H9 (cell line): ENCODE results near the gene PRKAG2. TPM values are rescaled to one million over a fixed set of nuclear protein-coding genes. Genes with fewer than 3 reads are reported as not detected.

Source experiments
- DNase-seq: peaks from one replicate; pipeline ENCODE4 v3.0.0-alpha.2; 2017
- H2AFZ ChIP-seq: one replicate; pipeline ENCODE4 v1.6.1; 2013; ENCODE audit warnings: mild to moderate bottlenecking, low read length, control low read depth, moderate library complexity
- H2AK5ac ChIP-seq: 2 replicates; pipeline ENCODE4 v1.6.1; 2013; ENCODE audit warnings: low read length, control low read depth, mixed read lengths; ENCODE audit not compliant: insufficient read length
- H2BK120ac ChIP-seq: one replicate; pipeline ENCODE4 v1.6.1; 2013; ENCODE audit warnings: low read depth, mild to moderate bottlenecking, low read length, control low read depth, inconsistent platforms; ENCODE audit not compliant: poor library complexity, severe bottlenecking
- H2BK12ac ChIP-seq: 2 replicates; pipeline ENCODE4 v1.6.1; 2013; ENCODE audit warnings: low read length, control low read depth, mixed read lengths, low read depth; ENCODE audit not compliant: insufficient read length
- H2BK15ac ChIP-seq: 2 replicates; pipeline ENCODE4 v1.6.1; 2013; ENCODE audit warnings: low read depth, low read length, control low read depth
- H2BK20ac ChIP-seq: one replicate; pipeline ENCODE4 v1.6.1; 2013; ENCODE audit warnings: low read depth, mild to moderate bottlenecking, low read length, control low read depth, inconsistent platforms; ENCODE audit not compliant: poor library complexity, severe bottlenecking
- H2BK5ac ChIP-seq: 2 replicates; pipeline ENCODE4 v1.6.1; 2013; ENCODE audit warnings: low read length, control low read depth, mixed read lengths; ENCODE audit not compliant: insufficient read length
- H3K14ac ChIP-seq: 2 replicates; pipeline ENCODE4 v1.6.1; 2013; ENCODE audit warnings: low read length, control low read depth; ENCODE audit not compliant: insufficient read depth
- H3K18ac ChIP-seq: 2 replicates; pipeline ENCODE4 v1.6.1; 2013; ENCODE audit warnings: low read depth, mild to moderate bottlenecking, mixed read lengths, low read length, control low read depth; ENCODE audit not compliant: insufficient read length
- H3K23ac ChIP-seq: 2 replicates; pipeline ENCODE4 v1.6.1; 2013; ENCODE audit warnings: low read length, control low read depth, mixed read lengths, low read depth; ENCODE audit not compliant: insufficient read length
- H3K23me2 ChIP-seq: 2 replicates; pipeline ENCODE4 v1.6.1; 2013; ENCODE audit warnings: low read depth, mild to moderate bottlenecking, mixed read lengths, low read length, control low read depth; ENCODE audit not compliant: insufficient read length, poor library complexity, severe bottlenecking
- H3K27ac ChIP-seq: 2 replicates; pipeline ENCODE4 v1.5.1; 2013; ENCODE audit warnings: low read length, control low read depth, mixed read lengths, low read depth; ENCODE audit not compliant: insufficient read length
- H3K27me3 ChIP-seq: 2 replicates; pipeline ENCODE4 v1.6.1; 2013; ENCODE audit warnings: low read length, control low read depth, inconsistent platforms; ENCODE audit not compliant: insufficient read depth
- H3K4ac ChIP-seq: 2 replicates; pipeline ENCODE4 v1.6.1; 2013; ENCODE audit warnings: low read depth, mild to moderate bottlenecking, control low read depth, inconsistent platforms, low read length, moderate library complexity
- H3K4me1 ChIP-seq: 2 replicates; pipeline ENCODE4 v1.6.1; 2013; ENCODE audit warnings: low read length, control low read depth, inconsistent platforms; ENCODE audit not compliant: insufficient read depth
- H3K4me2 ChIP-seq: 2 replicates; pipeline ENCODE4 v1.6.1; 2013; ENCODE audit warnings: low read length, control low read depth, mixed read lengths; ENCODE audit not compliant: insufficient read length, insufficient read depth
- H3K56ac ChIP-seq: 2 replicates; pipeline ENCODE4 v1.6.1; 2013; ENCODE audit warnings: low read depth, mild to moderate bottlenecking, mixed read lengths, low read length, control low read depth; ENCODE audit not compliant: insufficient read length
- H3K79me1 ChIP-seq: 2 replicates; pipeline ENCODE4 v1.6.1; 2013; ENCODE audit warnings: low read depth, mild to moderate bottlenecking, moderate library complexity, low read length, control low read depth, inconsistent platforms; ENCODE audit not compliant: insufficient read depth, poor library complexity, severe bottlenecking
- H3K79me2 ChIP-seq: 2 replicates; pipeline ENCODE4 v1.6.1; 2013; ENCODE audit warnings: low read length, control low read depth, inconsistent platforms; ENCODE audit not compliant: insufficient read depth
- H3K9ac ChIP-seq: 2 replicates; pipeline ENCODE4 v1.6.1; 2013; ENCODE audit warnings: low read length, control low read depth, mixed read lengths; ENCODE audit not compliant: insufficient read length; ENCODE audit errors: extremely low read depth
- H3K9me3 ChIP-seq: one replicate; pipeline ENCODE4 v1.6.1; 2013; ENCODE audit warnings: low read depth, low read length, inconsistent platforms; ENCODE audit not compliant: control insufficient read depth
- H3T11ph ChIP-seq: one replicate; pipeline ENCODE4 v1.6.1; 2013; ENCODE audit warnings: mild to moderate bottlenecking, low read length, control low read depth, inconsistent platforms
- H4K20me1 ChIP-seq: one replicate; pipeline ENCODE4 v1.6.1; 2013; ENCODE audit not compliant: control insufficient read depth, insufficient read length, insufficient read depth
- H4K5ac ChIP-seq: 2 replicates; pipeline ENCODE4 v1.6.1; 2013; ENCODE audit warnings: low read depth, mild to moderate bottlenecking, mixed read lengths, low read length, control low read depth; ENCODE audit not compliant: insufficient read length
- H4K8ac ChIP-seq: replicated peaks from 2 replicates; pipeline ENCODE4 v1.6.1; 2013; ENCODE audit warnings: low read length, control low read depth, mixed read lengths, low read depth; ENCODE audit not compliant: insufficient read length
- H4K91ac ChIP-seq: 2 replicates; pipeline ENCODE4 v1.6.1; 2013; ENCODE audit warnings: low read depth, mild to moderate bottlenecking, moderate library complexity, mixed read lengths, low read length, control low read depth; ENCODE audit not compliant: insufficient read length
- H3K27ac Mint-ChIP-seq, 3 experiments: 2 replicates in 2 of 3; 3 replicates in 1 of 3; pipeline ENCODE4 v1.8.0; 2020 to 2021; ENCODE audit warnings: mixed read lengths in 3 of 3, mild to moderate bottlenecking in 1 of 3, moderate library complexity in 1 of 3
- H3K27me3 Mint-ChIP-seq: 2 replicates; pipeline ENCODE4 v1.8.0; 2021; ENCODE audit warnings: low read depth, mild to moderate bottlenecking, moderate library complexity, mixed read lengths
- H3K36me3 Mint-ChIP-seq, 3 experiments: 2 replicates in 2 of 3; 3 replicates in 1 of 3; pipeline ENCODE4 v1.8.0; 2020 to 2021; ENCODE audit warnings: low read depth in 3 of 3, mixed read lengths in 3 of 3; ENCODE audit not compliant: insufficient read depth in 1 of 3
- H3K4me1 Mint-ChIP-seq, 2 experiments: 2 replicates each; pipeline ENCODE4 v1.8.0; 2020; ENCODE audit warnings: mixed read lengths in 2 of 2
- H3K4me3 Mint-ChIP-seq, 2 experiments: 2 replicates in 1 of 2; 3 replicates in 1 of 2; pipeline ENCODE4 v1.8.0; 2020 to 2021; ENCODE audit warnings: mild to moderate bottlenecking in 2 of 2, mixed read lengths in 2 of 2, moderate library complexity in 1 of 2
- H3K9me3 Mint-ChIP-seq, 2 experiments: 2 replicates in 1 of 2; 3 replicates in 1 of 2; pipeline ENCODE4 v1.8.0; 2020; ENCODE audit warnings: mild to moderate bottlenecking in 2 of 2, mixed read lengths in 2 of 2, moderate library complexity in 1 of 2
- WGBS: extraction: QIAGEN DNeasy Blood & Tissue Kit; methylation state at CpG from one replicate; pipeline ENCODE4 v1.1.7; 2013; ENCODE audit warnings: missing lambda C conversion rate, low lambda C conversion rate, mixed read lengths; ENCODE audit not compliant: insufficient read length; ENCODE audit errors: extremely low coverage; 5-methylcytosine and 5-hydroxymethylcytosine counted together
- total RNA-seq: library from RNA; stranded (reverse); gene quantifications from 2 replicates; pipeline ENCODE4 v1.2.1, GENCODE V29; 2021
- TF ChIP-seq, protein P1 (sequence below): fragments of 200-600 bp; sonication (generic); conservative IDR thresholded peaks from 3 replicates; pipeline ENCODE4 v1.8.0; 2021; ENCODE audit warnings: antibody characterized with exemption, mild to moderate bottlenecking

The PRKAG2 gene
- total RNA-seq, 1 experiment from 2014 or later: 11.8 TPM

DNA sequence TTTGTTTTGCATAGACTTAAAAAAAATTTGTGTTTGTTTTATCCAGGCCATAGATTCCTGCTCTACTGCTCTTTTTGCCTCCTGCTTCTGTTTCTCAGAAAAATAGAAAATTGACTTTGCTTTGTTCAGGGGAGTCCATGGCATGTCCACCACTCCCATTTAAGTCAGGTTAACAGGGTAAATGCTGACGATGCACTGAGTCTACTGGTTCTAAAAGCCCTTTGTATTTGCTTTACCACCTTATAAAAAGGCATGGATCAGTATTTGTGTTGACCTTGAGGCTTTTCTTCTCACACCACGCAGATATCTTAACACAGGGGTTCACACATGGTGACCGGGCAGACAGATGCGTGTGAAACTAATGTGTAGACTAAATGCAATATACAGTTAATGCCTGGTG, 217.7 kb downstream of the PRKAG2 start:
- no CpG with 5 or more reads among the region's 4 CpGs for WGBS
- no peak for DNase-seq

More for the DNA sequence above, 217.7 kb downstream of the PRKAG2 start:
- Mint-ChIP-seq H3K36me3 (no peaks in the 10 kb centered on the region), H3K27me3 (0 out of 2 replicates have a peak, but pooled peaks cover 6% of the 10 kb centered on the region), H3K9me3 (no peaks in the 10 kb centered on the region), H3K4me1 (no peaks in the 10 kb centered on the region), H3K27ac (no peak overlapping the region), H3K4me3 (no peak overlapping the region)
- no peak overlapping the region for H3K18ac ChIP-seq
- no peak overlapping the region for H2AK5ac ChIP-seq
- no peak overlapping the region for H2AFZ ChIP-seq
- H4K8ac ChIP-seq: no peak overlapping the region
- H3K9ac ChIP-seq: no peak overlapping the region
- H3K23me2 ChIP-seq: no peaks in the 10 kb centered on the region
- H3K4me2 ChIP-seq: no peak overlapping the region
- H4K5ac ChIP-seq: no peak overlapping the region
- no peak overlapping the region for H3K27ac ChIP-seq
- no peaks in the 10 kb centered on the region for H3K9me3 ChIP-seq
- no peak overlapping the region for H2BK120ac ChIP-seq
- H2BK15ac ChIP-seq: no peak overlapping the region
- H2BK5ac ChIP-seq: no peak overlapping the region
- no peak overlapping the region for H4K91ac ChIP-seq
- no peak overlapping the region for H3K56ac ChIP-seq
- H3K27me3 ChIP-seq: no peaks in the 10 kb centered on the region
- no peaks in the 10 kb centered on the region for H3K79me2 ChIP-seq
- no peak overlapping the region for H3T11ph ChIP-seq
- no peak overlapping the region for H3K14ac ChIP-seq
- H3K79me1 ChIP-seq: no peaks in the 10 kb centered on the region
- H2BK12ac ChIP-seq: no peak overlapping the region
- TF ChIP-seq, protein P1, sequence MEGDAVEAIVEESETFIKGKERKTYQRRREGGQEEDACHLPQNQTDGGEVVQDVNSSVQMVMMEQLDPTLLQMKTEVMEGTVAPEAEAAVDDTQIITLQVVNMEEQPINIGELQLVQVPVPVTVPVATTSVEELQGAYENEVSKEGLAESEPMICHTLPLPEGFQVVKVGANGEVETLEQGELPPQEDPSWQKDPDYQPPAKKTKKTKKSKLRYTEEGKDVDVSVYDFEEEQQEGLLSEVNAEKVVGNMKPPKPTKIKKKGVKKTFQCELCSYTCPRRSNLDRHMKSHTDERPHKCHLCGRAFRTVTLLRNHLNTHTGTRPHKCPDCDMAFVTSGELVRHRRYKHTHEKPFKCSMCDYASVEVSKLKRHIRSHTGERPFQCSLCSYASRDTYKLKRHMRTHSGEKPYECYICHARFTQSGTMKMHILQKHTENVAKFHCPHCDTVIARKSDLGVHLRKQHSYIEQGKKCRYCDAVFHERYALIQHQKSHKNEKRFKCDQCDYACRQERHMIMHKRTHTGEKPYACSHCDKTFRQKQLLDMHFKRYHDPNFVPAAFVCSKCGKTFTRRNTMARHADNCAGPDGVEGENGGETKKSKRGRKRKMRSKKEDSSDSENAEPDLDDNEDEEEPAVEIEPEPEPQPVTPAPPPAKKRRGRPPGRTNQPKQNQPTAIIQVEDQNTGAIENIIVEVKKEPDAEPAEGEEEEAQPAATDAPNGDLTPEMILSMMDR: no peak
- no peak overlapping the region for H3K23ac ChIP-seq
- H2BK20ac ChIP-seq: no peak overlapping the region
- no peaks in the 10 kb centered on the region for H4K20me1 ChIP-seq
- H3K4me1 ChIP-seq: no peaks in the 10 kb centered on the region
- no peak overlapping the region for H3K4ac ChIP-seq
